Measurements from ENCODE around the gene NMNAT1.
A peak's percentile ranks its signal among the peaks of the same experiment; 100 is the strongest.
"Not testable (repeated sequence)": the region's sequence is repeated elsewhere in the genome, so short reads cannot be mapped to it uniquely, and the experiment has no call there.

The NMNAT1 gene

GRCh38 chr1:9960011-9960410 lies 16.7 kb downstream of the NMNAT1 start:
- Mint-ChIP-seq H3K27me3 (no peaks in the 10 kb centered on the region), H3K4me1 (no peaks in the 10 kb centered on the region), H3K9me3 (no peaks in the 10 kb centered on the region), H3K36me3 (no peaks in the 10 kb centered on the region), H3K4me3 (no peak overlapping the region), H3K27ac (no peak overlapping the region)
- DNase-seq, result no peak
- CTCF ChIA-PET, result interaction anchor here (1.0 kb wide), 1 partner anchor 10 kb away, joined by 3 read pairs; no protein-coding TSS in a partner anchor

DNA sequence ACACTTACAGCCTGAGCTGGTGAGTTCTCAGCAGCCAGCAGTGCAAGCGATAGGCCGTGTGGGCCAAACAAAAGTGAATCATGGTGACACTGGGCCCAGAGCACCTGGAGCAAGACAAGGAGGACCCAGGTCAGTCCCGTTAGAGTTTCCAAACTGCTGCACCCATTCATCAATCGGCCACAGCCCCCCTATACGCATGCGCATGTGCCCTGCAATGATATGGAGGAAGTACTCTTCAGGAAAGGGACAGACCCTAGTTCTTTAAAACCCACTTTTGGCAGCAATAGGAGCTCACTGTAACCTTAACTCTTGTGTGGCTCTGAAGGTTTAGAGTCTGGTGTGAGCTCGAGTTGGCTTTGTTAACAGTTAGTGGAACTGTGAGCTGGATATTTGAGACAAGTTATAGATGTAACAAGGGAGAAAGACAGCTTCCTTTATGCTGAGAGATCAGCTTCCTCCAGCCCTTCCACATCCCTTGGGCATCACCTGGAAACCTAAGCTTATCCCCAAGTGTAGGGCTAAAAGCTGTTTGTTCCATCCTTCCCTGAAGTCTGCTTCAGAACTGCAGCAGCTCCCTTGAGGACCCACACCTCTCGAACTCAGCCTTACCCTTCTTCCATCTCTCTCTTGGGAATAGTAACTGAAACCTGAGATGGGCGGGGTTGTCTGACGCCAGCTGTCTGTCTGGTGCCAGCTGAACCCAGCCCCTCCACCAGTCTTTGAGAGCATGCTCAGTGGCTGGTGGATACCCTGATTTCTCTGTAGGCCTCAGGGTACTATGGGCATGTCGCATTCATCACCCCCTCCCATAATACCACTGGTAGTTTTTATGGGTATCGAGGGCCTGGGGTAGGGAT lies 17.7 kb downstream of the NMNAT1 start:
- Mint-ChIP-seq H3K36me3 (no peaks in the 10 kb centered on the region), H3K27ac (no peak overlapping the region)
- CTCF ChIA-PET, result interaction anchor here (0.9 to 1.0 kb wide), 2 partner anchors 11 kb away, joined by 3 read pairs; no protein-coding TSS in a partner anchor

DNA sequence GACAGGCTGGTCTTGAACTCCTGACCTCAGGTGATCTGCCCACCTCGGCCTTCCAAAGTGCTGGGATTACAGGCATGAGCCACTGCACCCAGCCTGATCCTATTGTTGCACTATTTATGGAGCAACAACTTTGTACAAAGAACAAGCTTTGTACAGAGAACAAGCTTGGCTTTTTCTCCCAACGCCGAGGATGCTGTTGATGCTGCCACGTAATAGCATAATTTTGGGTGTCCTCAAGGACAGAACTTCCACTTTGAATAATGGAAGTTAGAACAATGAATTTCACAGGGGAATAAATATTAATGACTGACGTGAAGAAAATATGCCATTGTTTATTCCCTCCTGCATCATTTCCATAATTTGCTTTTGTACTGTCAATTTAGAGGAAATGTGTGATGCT lies 41.0 kb downstream of the NMNAT1 start:
- no peaks in the 10 kb centered on the region for H3K9me3 Mint-ChIP-seq
- no peak overlapping the region for H3K27ac Mint-ChIP-seq
- CTCF ChIA-PET, result no interaction called here
- no peak for DNase-seq
- no peak overlapping the region for H3K4me3 Mint-ChIP-seq
- no peaks in the 10 kb centered on the region for H3K4me1 Mint-ChIP-seq
- H3K27me3 Mint-ChIP-seq, result no peaks in the 10 kb centered on the region
- H3K36me3 Mint-ChIP-seq, result peaks cover 11% of the 10 kb centered on the region

More for the DNA sequence above, 17.7 kb downstream of the NMNAT1 start:
- Mint-ChIP-seq H3K4me3 (no peak overlapping the region), H3K9me3 (no peaks in the 10 kb centered on the region), H3K4me1 (no peaks in the 10 kb centered on the region), H3K27me3 (no peaks in the 10 kb centered on the region)
- DNase-seq, result no peak

DNA sequence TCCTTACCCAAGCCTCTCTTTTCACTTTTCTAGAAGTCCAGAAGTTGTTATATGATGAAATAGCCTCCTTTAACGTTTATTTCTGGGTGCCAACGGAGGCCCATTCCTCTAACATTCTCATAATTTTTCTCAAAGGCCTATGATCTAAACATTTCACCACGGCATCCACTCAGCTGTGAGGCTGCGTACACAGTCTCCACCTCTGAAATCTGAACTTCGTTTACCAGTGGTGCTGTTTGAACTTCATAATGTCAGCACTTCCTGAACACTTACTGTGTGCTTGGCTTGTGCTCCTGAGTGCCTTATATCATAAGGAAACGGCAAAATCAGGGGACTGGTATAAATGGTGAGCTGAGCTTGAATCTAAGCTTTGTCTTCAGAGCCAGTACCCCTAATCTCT lies 41.7 kb downstream of the NMNAT1 start:
- Mint-ChIP-seq H3K4me3 (no peak overlapping the region), H3K4me1 (no peaks in the 10 kb centered on the region), H3K36me3 (peaks cover 11% of the 10 kb centered on the region), H3K27ac (no peak overlapping the region), H3K9me3 (no peaks in the 10 kb centered on the region), H3K27me3 (no peaks in the 10 kb centered on the region)
- DNase-seq, result no peak
- CTCF ChIA-PET, result no interaction called here

GRCh38 chr1:9989773-9990172 lies 46.5 kb downstream of the NMNAT1 start:
- Mint-ChIP-seq H3K36me3 (no peaks in the 10 kb centered on the region), H3K4me1 (no peaks in the 10 kb centered on the region), H3K4me3 (no peak overlapping the region), H3K27ac (no peak overlapping the region), H3K27me3 (peaks cover 23% of the 10 kb centered on the region), H3K9me3 (no peaks in the 10 kb centered on the region)
- CTCF ChIA-PET, result interaction anchor here (1.6 kb wide), 1 partner anchor 40 kb away, joined by 3 read pairs; no protein-coding TSS in a partner anchor
- no peak for DNase-seq

DNA sequence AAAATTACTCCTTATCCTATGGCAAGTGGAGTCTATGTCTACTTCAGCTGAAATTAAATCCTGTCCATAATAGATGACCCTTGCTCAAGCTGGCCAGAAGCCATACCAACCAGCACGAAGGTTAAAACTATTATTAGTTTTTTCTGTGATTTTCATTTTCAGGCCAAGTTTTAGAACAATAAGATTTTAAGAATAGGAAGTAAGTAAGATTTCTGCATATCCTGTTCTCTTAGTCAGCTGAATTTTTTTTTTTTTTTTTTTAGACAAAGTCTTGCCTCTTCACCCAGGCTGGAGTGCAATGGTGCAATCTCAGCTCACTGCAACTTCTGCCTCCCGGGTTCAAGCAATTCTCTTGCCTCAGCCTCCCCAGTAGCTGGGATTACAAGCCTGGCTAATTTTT lies 47.7 kb downstream of the NMNAT1 start:
- no peak overlapping the region for H3K27ac Mint-ChIP-seq
- CTCF ChIA-PET, result interaction anchor here (0.7 to 1.6 kb wide), 2 partner anchors 16 to 41 kb away, joined by 3 read pairs; no protein-coding TSS in a partner anchor
- H3K36me3 Mint-ChIP-seq, result no peaks in the 10 kb centered on the region
- DNase-seq, result no peak
- H3K4me3 Mint-ChIP-seq, result no peak overlapping the region
- H3K27me3 Mint-ChIP-seq, result peaks cover 34% of the 10 kb centered on the region
- H3K4me1 Mint-ChIP-seq, result no peaks in the 10 kb centered on the region
- H3K9me3 Mint-ChIP-seq, result no peaks in the 10 kb centered on the region

- Mint-ChIP-seq H3K36me3 (no peaks in the 10 kb centered on the region), H3K4me1 (peaks cover 6% of the 10 kb centered on the region), H3K27ac (no peak overlapping the region), H3K9me3 (no peaks in the 10 kb centered on the region), H3K4me3 (no peak overlapping the region), H3K27me3 (peaks cover 53% of the 10 kb centered on the region)
- CTCF ChIA-PET, result no interaction called here
- DNase-seq, result no peak
These were observed 49.6 kb downstream of the NMNAT1 start for GRCh38 chr1:9992910-9993309.

DNA sequence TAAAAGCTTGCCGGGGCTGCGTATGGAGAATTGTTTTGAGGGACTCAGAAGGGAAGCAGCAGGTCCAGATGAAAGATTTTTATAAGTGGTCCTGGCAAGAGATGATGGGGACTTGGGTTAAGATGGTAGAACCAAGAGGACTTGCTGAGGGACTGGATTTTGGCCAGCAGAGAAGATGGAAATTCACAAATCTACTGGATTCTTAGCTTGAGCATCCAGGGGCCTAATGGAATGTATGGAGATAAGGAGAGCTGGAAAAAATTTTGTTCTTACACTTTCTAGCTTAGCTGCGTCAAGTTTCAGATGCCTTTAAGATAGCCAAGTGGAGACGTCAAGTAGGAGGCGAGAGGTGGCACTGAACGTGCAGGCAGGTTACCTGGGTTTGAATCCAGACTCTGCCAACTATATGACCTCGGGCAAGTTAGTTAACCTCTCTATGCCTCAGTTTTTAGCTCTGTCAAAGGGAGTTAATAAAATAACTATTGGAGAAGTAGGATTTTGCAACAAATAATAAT lies 50.3 kb downstream of the NMNAT1 start:
- Mint-ChIP-seq H3K27me3 (peaks cover 60% of the 10 kb centered on the region), H3K9me3 (no peaks in the 10 kb centered on the region), H3K36me3 (no peaks in the 10 kb centered on the region), H3K4me3 (no peak overlapping the region), H3K27ac (no peak overlapping the region), H3K4me1 (peaks cover 12% of the 10 kb centered on the region)
- CTCF ChIA-PET, result no interaction called here
- DNase-seq, result no peak

- no peaks in the 10 kb centered on the region for H3K36me3 Mint-ChIP-seq
- H3K27ac Mint-ChIP-seq, result no peak within 1 kb of the TSS
- DNase-seq, result peak; percentile 22
- peaks cover 15% of the 10 kb centered on the region for H3K4me1 Mint-ChIP-seq
- CTCF ChIA-PET, result interaction anchor here (0.6 to 0.8 kb wide), 2 partner anchors 47 to 992 kb away, joined by 3 read pairs; no protein-coding TSS in a partner anchor
- peaks cover 73% of the 10 kb centered on the region for H3K27me3 Mint-ChIP-seq
- H3K9me3 Mint-ChIP-seq, result no peaks in the 10 kb centered on the region
- H3K4me3 Mint-ChIP-seq, result peak within 1 kb of the TSS; percentile 72
These were observed 53.6 kb downstream of the NMNAT1 start, which contains the start of gene RBP7 for GRCh38 chr1:9996624-9997582. Gene RBP7, plus strand, starts transcription at chr1:9997228. Its CDS starts 31 bp downstream, at chr1:9997259.

GRCh38 chr1:10001016-10001665 lies 57.9 kb downstream of the NMNAT1 start:
- H3K9me3 Mint-ChIP-seq, result no peaks in the 10 kb centered on the region
- H3K4me1 Mint-ChIP-seq, result peaks cover 15% of the 10 kb centered on the region
- CTCF ChIA-PET, result no interaction called here

GRCh38 chr1:10005248-10005647 lies 62.0 kb downstream of the NMNAT1 start:
- peaks cover 40% of the 10 kb centered on the region for H3K27me3 Mint-ChIP-seq
- not testable (repeated sequence) for DNase-seq, H3K36me3 Mint-ChIP-seq, H3K9me3 Mint-ChIP-seq, H3K4me3 Mint-ChIP-seq, H3K4me1 Mint-ChIP-seq, H3K27ac Mint-ChIP-seq
- CTCF ChIA-PET, result interaction anchor here (0.6 kb wide), 1 partner anchor 261 kb away, joined by 3 read pairs; no protein-coding TSS in a partner anchor

More at GRCh38 chr1:10001016-10001665, 57.9 kb downstream of the NMNAT1 start:
- Mint-ChIP-seq H3K36me3 (no peaks in the 10 kb centered on the region), H3K27ac (no peak overlapping the region), H3K4me3 (no peak overlapping the region), H3K27me3 (peaks cover 71% of the 10 kb centered on the region)
- no peak for DNase-seq

DNA sequence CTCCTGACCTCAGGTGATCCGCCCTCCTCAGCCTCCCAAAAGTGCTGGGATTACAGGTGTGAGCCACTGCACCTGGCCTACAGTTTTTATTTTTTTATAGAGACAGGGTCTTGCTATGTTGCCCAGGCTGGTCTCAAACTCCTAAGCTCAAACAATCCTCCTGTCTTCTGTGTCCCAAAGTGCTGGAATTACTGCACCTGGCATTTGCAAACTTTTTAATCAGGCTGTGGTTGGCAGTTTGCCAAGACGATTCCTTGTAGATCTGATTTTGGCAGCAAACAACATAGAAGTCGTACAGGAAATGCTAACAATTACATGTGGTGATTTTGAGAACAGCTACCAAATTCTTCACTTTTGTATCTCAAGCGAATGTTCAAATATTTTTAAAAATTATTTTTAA lies 63.9 kb downstream of the NMNAT1 start:
- CTCF ChIA-PET, result no interaction called here
- Mint-ChIP-seq H3K27ac (no peak overlapping the region), H3K9me3 (no peaks in the 10 kb centered on the region), H3K4me1 (no peaks in the 10 kb centered on the region), H3K27me3 (peaks cover 30% of the 10 kb centered on the region), H3K4me3 (no peak overlapping the region), H3K36me3 (no peaks in the 10 kb centered on the region)
- no peak for DNase-seq

- CTCF ChIA-PET, result no interaction called here
- Mint-ChIP-seq H3K4me3 (no peak overlapping the region), H3K9me3 (no peaks in the 10 kb centered on the region), H3K4me1 (peaks cover 4% of the 10 kb centered on the region), H3K27me3 (peaks cover 23% of the 10 kb centered on the region), H3K27ac (no peak overlapping the region), H3K36me3 (no peaks in the 10 kb centered on the region)
- no peak for DNase-seq
These were observed 70.7 kb downstream of the NMNAT1 start for GRCh38 chr1:10014016-10014415.

Data from activated naive CD4-positive, alpha-beta T cell treated with anti-CD3 and anti-CD28 coated beads, Interleukin-2, amount 10 ng/mL, durations not matched to agents 7 days and 5 days (primary cell).